IPS-20b (cell line): ENCODE data around the gene RASAL2.

Source experiments
- H3K27ac ChIP-seq: one replicate; pipeline ENCODE4 v1.5.1; 2013; ENCODE audit warnings: low read length
- H3K27me3 ChIP-seq: 2 replicates; pipeline ENCODE4 v1.6.1; 2013; ENCODE audit warnings: mild to moderate bottlenecking, low read length, inconsistent platforms; ENCODE audit not compliant: insufficient read depth
- H3K36me3 ChIP-seq: 2 replicates; pipeline ENCODE4 v1.6.1; 2013; ENCODE audit warnings: low read depth, mild to moderate bottlenecking, inconsistent platforms, low read length, moderate library complexity; ENCODE audit not compliant: insufficient read depth
- H3K4me1 ChIP-seq: 2 replicates; pipeline ENCODE4 v1.6.1; 2013; ENCODE audit warnings: mild to moderate bottlenecking, control low read depth, inconsistent platforms, low read length, moderate library complexity; ENCODE audit not compliant: insufficient read depth
- H3K4me3 ChIP-seq: 2 replicates; pipeline ENCODE4 v1.5.1; 2013; ENCODE audit warnings: mild to moderate bottlenecking, low read length, inconsistent platforms
- H3K9ac ChIP-seq: 2 replicates; pipeline ENCODE4 v1.6.1; 2013; ENCODE audit warnings: low read depth, mild to moderate bottlenecking, inconsistent platforms, low read length, moderate library complexity
- H3K9me3 ChIP-seq: 2 replicates; pipeline ENCODE4 v1.6.1; 2013; ENCODE audit warnings: mild to moderate bottlenecking, low read depth, low read length, inconsistent platforms; ENCODE audit not compliant: insufficient read depth

Gene RASAL2

DNA sequence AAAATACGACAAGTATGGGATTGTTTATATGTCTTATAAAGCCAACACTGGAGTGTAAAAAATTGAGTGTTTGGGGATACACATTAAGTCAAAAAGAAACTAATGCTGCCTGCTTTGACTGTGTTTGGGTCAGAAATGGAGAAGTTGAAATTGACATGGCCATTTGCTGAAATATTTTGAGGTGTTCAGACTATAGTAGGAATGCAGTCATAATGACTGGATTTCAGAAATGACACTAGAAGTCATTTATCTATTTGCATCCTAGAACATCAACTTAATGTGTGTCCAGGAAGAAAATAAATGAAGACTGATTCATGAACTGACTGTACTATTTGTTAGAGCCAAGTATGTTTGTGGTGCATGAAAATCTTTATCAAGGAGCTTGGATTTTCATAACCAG, 28.4 kb downstream of the RASAL2 start:
- Histone ChIP-seq H3K36me3 (no peaks in the 10 kb centered on the region), H3K4me1 (peaks cover 13% of the 10 kb centered on the region; the same call in 1 of the 2 replicates), H3K27me3 (no peaks in the 10 kb centered on the region), H3K4me3 (no peak overlapping the region; the same call in 1 of the 2 replicates), H3K9ac (peak overlapping the region; percentile 26; the same call in 1 of the 2 replicates), H3K27ac (no peak overlapping the region), H3K9me3 (peaks cover 13% of the 10 kb centered on the region; the same call in 1 of the 2 replicates)

DNA sequence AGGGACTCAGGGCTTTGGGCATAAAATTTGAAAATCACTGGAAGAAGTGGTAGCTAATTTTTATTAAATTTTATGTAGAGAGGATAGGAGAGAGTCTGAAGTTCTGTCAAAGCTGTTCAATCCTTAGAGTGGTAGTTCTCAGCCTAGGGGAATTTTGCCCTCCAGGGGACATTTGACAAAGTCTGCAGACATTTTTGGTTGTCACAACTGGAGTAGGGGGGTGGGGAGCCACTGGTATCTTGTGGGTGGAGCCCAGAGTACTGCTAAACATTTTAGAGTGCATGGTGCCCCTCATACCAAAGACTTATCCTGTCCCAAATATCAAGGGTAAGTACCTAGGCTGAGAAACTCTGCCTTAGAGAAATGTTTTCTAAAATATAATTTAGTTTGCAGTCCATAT, 30.2 kb downstream of the RASAL2 start:
- Histone ChIP-seq H3K27me3 (no peaks in the 10 kb centered on the region), H3K4me1 (peaks cover 13% of the 10 kb centered on the region; the same call in 1 of the 2 replicates), H3K9ac (no peak overlapping the region), H3K4me3 (no peak overlapping the region), H3K27ac (no peak overlapping the region), H3K36me3 (no peaks in the 10 kb centered on the region), H3K9me3 (peaks cover 13% of the 10 kb centered on the region; the same call in 1 of the 2 replicates)

DNA sequence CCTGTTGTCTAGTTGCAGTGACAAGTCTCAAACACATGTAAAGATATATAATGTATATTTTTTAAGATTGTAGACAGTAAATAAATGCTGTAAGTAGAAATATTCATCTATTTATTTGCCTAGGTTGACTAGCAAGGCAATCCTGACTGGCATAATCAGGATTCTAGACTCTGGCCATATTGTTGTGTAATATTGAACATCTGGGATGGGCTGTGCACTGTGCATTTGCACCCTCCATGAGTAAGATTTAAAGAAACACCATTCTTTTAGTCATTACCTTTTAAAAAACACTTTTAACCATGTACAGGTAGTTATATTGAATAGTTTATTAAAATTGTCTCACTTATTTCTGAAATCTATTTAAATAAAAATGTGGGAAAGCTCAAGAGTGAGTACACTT, 32.4 kb downstream of the RASAL2 start:
- Histone ChIP-seq H3K4me3 (no peak overlapping the region), H3K4me1 (peaks cover 13% of the 10 kb centered on the region; the same call in 1 of the 2 replicates), H3K9me3 (no peaks in the 10 kb centered on the region; the same call in 1 of the 2 replicates), H3K36me3 (no peaks in the 10 kb centered on the region), H3K27ac (no peak overlapping the region), H3K27me3 (no peaks in the 10 kb centered on the region), H3K9ac (no peak overlapping the region)

DNA sequence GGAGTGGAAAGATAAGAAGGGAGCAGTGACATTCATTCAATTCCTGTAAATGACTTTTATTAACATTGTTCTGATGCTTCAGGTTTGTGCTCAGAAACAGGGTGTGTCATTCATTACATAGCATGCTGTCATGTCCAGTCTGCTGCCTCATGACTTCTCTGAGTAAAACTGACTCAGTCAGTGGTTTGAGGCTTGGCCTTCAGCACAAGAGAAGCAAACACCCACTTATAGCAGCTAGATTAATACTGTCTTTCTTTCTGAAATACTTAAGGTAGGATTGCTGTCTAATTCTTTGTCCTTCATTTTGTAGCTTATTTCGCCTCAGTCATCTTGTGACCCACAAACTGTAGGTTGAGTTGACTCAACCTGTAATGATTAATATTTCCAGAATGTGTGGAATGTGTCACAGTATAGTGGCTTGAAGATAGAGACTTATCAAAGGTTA, 32.9 kb downstream of the RASAL2 start:
- Histone ChIP-seq H3K36me3 (no peaks in the 10 kb centered on the region), H3K27ac (no peak overlapping the region), H3K4me1 (peaks cover 10% of the 10 kb centered on the region; the same call in 1 of the 2 replicates), H3K9ac (no peak overlapping the region), H3K9me3 (no peaks in the 10 kb centered on the region; the same call in 1 of the 2 replicates), H3K4me3 (no peak overlapping the region), H3K27me3 (no peaks in the 10 kb centered on the region)

DNA sequence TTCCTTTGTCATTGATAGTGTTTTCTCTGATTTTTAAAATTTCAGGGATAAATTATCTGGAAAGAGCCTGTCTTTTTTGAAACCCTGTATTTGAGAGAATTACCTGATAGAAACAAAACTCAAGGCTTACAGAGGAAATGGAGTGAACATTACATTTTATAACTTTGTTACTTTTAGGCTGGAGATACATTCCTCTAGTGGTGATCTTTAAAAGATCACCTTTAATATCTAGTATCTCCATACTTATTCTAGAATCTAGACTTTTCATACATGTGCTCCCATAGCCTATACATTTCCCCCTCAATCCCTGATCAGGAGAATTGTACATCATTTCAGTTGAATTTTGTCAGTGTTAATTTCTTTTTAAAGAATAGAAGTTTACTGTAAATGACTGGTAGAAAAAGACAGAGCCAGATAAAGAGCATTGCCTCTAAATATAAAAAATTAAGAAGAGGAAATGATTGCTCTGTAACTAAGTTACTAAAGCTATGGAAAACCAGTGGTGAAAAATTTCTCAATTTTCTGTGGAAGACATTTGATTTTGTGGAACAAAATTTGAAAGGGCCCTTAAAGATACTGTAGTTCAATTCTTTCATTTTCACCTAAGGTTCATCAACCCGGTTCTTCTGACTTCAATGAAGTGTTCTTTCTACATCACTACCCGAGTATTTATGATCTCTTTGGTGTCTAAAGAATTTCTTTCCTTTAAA, 33.7 kb downstream of the RASAL2 start:
- Histone ChIP-seq H3K36me3 (no peaks in the 10 kb centered on the region), H3K27me3 (no peaks in the 10 kb centered on the region), H3K4me1 (peaks cover 3% of the 10 kb centered on the region; the same call in 1 of the 2 replicates), H3K4me3 (no peak overlapping the region), H3K9ac (no peak overlapping the region), H3K9me3 (no peaks in the 10 kb centered on the region; the same call in 1 of the 2 replicates), H3K27ac (no peak overlapping the region)

DNA sequence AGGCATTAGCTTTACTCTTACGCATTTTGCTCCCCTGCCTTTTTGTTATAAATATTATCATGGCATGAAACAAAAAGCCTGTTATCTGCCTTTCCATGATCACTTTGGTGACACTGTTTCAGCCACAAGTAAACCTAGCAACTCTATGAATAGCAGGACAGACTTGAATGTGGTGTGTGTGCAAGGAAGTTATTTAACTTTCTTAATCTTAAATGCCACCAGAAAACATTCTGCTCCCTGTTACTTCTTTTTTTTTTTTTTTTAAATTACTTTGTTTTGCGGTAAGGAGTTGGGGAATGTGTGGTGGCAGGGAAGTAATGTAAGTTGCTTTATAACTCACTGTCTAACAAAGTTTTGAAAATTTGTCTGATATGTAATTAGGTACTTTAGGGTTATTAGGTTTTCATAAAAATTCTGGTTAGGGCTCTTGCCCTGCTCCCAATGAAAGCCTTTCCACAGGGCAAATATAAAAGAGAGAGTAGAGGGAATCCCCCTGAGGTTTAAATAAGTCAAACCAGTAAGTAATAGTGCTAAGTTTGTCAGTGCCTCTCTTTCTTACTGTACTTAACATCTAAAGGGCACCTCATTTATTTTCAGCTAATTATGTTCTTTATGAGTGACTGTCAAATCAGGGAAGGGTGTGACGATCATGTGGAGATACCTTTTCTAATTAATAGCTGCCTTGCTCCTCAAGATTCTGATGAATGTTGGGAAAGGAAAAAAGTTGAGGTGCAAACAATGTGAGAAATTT, 39.5 kb downstream of the RASAL2 start:
- Histone ChIP-seq H3K4me3 (no peak overlapping the region), H3K9ac (no peak overlapping the region), H3K4me1 (no peaks in the 10 kb centered on the region), H3K27ac (no peak overlapping the region), H3K36me3 (no peaks in the 10 kb centered on the region), H3K9me3 (no peaks in the 10 kb centered on the region; the same call in none of the 2 replicates), H3K27me3 (no peaks in the 10 kb centered on the region)

DNA sequence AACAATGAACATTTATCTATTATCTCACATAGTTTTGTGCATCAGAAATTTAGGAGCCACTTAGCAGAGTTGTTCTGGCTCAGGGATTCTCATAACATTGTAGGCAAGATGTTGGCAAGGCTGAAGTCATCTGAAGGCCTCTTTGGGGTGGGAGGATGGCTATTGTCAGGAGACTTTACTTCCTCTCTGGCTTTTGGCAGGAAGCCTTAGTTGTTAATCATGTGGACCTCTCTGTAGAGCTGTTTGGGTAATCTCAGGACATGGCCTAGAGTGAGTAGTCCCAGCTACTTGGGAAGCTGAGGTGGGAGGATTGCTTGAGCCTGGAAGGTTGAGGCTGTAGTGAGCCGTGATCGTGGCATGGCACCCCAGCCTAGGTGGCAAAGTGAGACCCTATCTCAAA, 40.2 kb downstream of the RASAL2 start:
- Histone ChIP-seq H3K9me3 (no peaks in the 10 kb centered on the region; the same call in none of the 2 replicates), H3K27me3 (no peaks in the 10 kb centered on the region), H3K4me3 (no peak overlapping the region), H3K4me1 (no peaks in the 10 kb centered on the region), H3K9ac (no peak overlapping the region), H3K27ac (no peak overlapping the region), H3K36me3 (no peaks in the 10 kb centered on the region)

DNA sequence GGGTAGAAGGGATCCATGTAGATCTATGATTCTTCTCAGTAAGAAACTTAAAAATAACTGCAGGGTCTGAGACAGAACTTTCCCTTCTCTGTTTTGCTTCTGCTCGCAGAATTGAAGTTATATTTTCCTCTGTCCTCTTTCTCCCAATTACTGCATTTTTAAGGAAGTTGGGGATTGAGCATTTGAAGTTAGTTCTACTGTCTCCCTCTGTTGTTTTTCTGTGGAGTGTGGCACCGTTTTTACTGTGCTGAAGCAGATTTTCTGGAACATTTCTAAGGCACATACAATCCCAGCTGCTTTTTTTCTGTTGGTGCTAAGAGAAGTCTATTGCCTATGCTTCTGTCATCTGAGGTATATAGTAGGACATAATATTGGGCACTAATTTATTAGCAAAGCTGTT, 43.3 kb downstream of the RASAL2 start:
- Histone ChIP-seq H3K9me3 (no peaks in the 10 kb centered on the region; the same call in 1 of the 2 replicates), H3K4me1 (no peaks in the 10 kb centered on the region), H3K4me3 (no peak overlapping the region), H3K9ac (no peak overlapping the region), H3K27me3 (no peaks in the 10 kb centered on the region), H3K27ac (no peak overlapping the region), H3K36me3 (no peaks in the 10 kb centered on the region)

DNA sequence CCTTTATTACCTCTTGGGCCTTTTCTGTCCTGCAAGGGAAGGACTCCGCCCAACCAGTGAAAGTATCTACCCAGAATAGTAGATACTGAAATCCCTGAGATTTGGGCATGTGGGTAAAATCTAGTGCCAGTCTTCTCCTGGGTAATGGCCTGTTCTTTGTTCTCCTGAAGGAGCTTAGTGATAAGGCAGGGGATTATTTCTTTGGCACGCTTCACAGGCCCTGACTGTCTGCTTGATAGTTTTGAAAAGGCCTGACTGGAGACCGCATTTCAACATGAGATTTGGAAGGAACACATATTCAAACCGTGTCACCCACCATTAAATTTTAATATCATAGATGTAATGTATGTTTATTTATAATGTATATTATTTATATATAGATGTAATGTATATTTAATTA, 48.9 kb downstream of the RASAL2 start:
- no peaks in the 10 kb centered on the region for H3K9me3 ChIP-seq
- no peaks in the 10 kb centered on the region for H3K27me3 ChIP-seq
- H3K27ac ChIP-seq: no peak overlapping the region
- no peak overlapping the region for H3K4me3 ChIP-seq
- peaks cover 12% of the 10 kb centered on the region; the same call in 1 of the 2 replicates for H3K4me1 ChIP-seq
- no peak overlapping the region for H3K9ac ChIP-seq
- no peaks in the 10 kb centered on the region for H3K36me3 ChIP-seq

DNA sequence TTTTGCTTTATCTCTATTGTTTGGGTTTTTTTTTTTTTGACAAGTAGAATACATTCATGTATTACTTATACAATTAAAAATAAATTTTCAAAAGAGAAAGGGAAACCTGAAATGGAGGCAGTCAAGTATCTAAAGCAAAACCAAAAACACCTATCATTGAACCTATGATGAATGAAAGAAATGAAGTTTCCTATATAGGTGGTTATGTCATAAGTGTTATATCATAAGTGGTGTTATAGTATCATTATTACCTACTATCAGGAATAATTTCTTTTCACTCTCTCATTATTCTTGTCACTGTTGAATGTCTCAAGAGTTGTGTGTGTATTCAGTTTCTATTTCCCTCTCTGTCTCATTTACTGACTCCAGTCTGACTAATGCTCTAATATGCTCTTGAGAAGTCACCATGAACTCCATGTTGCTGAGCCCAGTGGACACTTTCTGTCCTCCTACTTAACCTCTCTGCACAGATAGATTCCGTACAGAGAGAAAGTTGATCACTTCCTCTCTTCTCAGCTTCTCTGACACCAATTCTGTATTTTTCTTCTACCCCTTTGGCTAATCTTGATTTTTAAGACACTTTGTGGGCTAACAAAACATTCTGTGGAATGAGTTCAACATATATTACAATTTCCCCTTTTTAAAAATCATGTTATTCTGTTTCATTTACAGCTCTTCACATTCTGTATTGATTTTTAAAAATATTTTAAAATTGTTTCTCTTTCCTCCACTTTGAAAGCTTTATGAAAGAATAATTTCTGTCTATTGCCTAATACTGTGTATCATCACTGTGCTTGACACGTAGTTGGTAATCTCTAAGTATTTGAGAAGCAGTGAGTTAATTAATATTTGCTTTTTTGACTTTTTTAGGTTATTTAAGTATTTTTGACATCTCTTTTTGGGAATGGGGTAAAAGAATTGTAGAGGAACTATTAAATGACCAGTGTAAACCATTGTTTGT, 50.1 kb downstream of the RASAL2 start:
- Histone ChIP-seq H3K27ac (no peak overlapping the region), H3K4me3 (no peak overlapping the region), H3K36me3 (no peaks in the 10 kb centered on the region), H3K4me1 (peaks cover 16% of the 10 kb centered on the region; the same call in 1 of the 2 replicates), H3K9me3 (no peaks in the 10 kb centered on the region), H3K9ac (no peak overlapping the region), H3K27me3 (no peaks in the 10 kb centered on the region)

DNA sequence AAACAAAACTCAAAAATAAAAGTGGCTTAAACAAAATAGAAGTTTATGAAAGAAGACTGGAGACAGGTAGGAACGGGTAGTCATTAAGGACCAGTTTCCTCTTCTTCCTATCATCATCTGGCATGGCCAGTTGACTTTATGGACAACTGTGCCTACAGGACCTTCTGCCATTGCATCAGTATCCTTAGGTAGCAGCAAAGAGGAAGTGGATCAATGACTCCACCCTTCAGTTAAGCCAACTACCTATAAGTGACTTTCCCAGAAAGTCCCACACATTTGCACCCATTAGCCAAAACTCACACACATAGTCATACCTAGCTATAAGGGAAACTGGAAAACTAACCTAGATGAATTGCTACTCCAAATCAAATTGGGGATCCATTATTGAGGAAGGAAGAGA, 51.7 kb downstream of the RASAL2 start:
- Histone ChIP-seq H3K27me3 (no peaks in the 10 kb centered on the region), H3K4me1 (peaks cover 16% of the 10 kb centered on the region; the same call in 1 of the 2 replicates), H3K9ac (no peak overlapping the region), H3K27ac (no peak overlapping the region), H3K4me3 (no peak overlapping the region), H3K9me3 (no peaks in the 10 kb centered on the region), H3K36me3 (no peaks in the 10 kb centered on the region)
